Nephron (organoid): ENCODE data around the gene ZWILCH.
"Not testable (repeated sequence)": the region's sequence is repeated elsewhere in the genome, so short reads cannot be mapped to it uniquely, and the experiment has no call there.

ENCODE experiments used
- H3K27ac Mint-ChIP-seq, 3 experiments: 2 replicates each; pipeline ENCODE4 v1.8.0; 2020; ENCODE audit warnings: mixed read lengths in 3 of 3, mild to moderate bottlenecking in 2 of 3, moderate library complexity in 1 of 3
- H3K27me3 Mint-ChIP-seq: 2 replicates; pipeline ENCODE4 v1.8.0; 2021; ENCODE audit warnings: low read depth, mild to moderate bottlenecking, moderate library complexity, mixed read lengths
- H3K36me3 Mint-ChIP-seq: 2 replicates; pipeline ENCODE4 v1.8.0; 2020; ENCODE audit warnings: low read depth, mixed read lengths
- H3K4me1 Mint-ChIP-seq: 2 replicates; pipeline ENCODE4 v1.8.0; 2020; ENCODE audit warnings: mixed read lengths
- H3K4me3 Mint-ChIP-seq, 3 experiments: 2 replicates each; pipeline ENCODE4 v1.8.0; 2020; ENCODE audit warnings: mild to moderate bottlenecking in 3 of 3, mixed read lengths in 3 of 3, moderate library complexity in 2 of 3
- H3K9me3 Mint-ChIP-seq: 2 replicates; pipeline ENCODE4 v1.8.0; 2020; ENCODE audit warnings: mixed read lengths
- TF ChIP-seq, protein P1 (sequence below), 3 experiments: fragments of 200-600 bp; sonication (generic); IDR thresholded peaks; one replicate each; pipeline ENCODE4 v1.5.0; 2021; ENCODE audit warnings: antibody characterized with exemption in 3 of 3; ENCODE audit not compliant: unreplicated experiment in 3 of 3

ZWILCH gene

DNA sequence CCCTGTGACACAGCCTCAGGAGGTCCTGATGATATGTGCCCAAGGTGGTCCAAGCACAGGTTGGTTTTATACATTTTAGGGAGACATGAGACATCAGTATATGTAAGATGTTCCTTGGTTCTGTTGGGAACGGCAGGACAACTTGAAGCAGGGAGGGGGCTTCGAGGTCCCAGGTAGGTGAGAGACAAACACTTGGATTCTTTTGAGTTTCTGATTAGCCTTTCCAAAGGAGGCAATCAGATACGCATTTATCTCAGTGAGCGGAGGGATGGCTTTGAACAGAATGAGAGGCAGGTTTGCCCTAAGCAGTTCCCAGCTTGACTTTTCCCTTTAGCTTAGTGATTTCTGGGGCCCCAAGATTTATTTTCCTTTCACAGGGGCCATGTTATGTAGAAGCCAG is 34.3 kb upstream of the ZWILCH start:
- H3K4me3 Mint-ChIP-seq, H3K9me3 Mint-ChIP-seq, H3K27me3 Mint-ChIP-seq, H3K27ac Mint-ChIP-seq: not testable (repeated sequence)
- Mint-ChIP-seq H3K4me1 (peaks cover 32% of the 10 kb centered on the region), H3K36me3 (peaks cover 20% of the 10 kb centered on the region)

DNA sequence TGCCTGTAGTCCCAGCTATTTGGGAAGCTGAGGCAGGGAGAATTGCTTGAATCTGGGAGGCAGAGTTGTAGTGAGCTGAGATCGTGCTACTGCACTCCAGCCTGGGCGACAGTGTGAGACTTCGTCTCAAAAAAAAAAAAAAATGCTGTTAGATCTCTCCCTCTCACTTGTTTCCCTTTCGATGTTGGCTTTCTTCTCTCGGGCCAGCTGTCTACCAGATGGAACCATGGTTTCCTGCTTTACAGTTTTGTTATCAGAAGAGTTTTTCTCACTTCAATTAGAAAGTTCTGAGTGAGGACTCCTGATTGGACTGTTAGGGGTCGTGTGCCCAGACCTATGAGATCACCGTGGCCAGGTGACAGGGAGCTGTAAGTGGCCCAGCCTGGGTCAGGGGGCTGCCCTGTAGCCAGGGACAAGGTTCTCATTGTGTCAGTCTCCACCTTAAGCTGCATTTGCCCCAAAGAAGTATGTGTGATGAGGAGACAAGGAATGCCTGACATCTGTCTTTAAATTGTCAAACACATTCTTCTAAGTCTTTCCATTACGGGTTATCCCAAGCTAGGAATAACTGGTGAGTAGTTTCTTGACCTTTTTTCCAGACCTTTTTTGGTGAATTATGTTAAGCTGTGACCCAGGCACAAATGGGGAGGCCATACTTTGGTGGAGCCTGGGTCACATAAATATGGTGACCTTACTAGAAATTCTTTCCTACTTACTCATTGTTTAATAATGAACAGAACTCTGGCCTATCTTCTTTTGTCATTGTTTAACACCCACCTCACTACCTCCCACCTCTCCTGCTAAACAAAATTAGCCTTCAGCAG is 32.7 kb upstream of the ZWILCH start:
- H3K9me3 Mint-ChIP-seq, result no peaks in the 10 kb centered on the region
- TF ChIP-seq, protein P1, sequence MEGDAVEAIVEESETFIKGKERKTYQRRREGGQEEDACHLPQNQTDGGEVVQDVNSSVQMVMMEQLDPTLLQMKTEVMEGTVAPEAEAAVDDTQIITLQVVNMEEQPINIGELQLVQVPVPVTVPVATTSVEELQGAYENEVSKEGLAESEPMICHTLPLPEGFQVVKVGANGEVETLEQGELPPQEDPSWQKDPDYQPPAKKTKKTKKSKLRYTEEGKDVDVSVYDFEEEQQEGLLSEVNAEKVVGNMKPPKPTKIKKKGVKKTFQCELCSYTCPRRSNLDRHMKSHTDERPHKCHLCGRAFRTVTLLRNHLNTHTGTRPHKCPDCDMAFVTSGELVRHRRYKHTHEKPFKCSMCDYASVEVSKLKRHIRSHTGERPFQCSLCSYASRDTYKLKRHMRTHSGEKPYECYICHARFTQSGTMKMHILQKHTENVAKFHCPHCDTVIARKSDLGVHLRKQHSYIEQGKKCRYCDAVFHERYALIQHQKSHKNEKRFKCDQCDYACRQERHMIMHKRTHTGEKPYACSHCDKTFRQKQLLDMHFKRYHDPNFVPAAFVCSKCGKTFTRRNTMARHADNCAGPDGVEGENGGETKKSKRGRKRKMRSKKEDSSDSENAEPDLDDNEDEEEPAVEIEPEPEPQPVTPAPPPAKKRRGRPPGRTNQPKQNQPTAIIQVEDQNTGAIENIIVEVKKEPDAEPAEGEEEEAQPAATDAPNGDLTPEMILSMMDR (IDR thresholded peaks at IDR 0.05; ENCODE audit: unreplicated experiment in 3 of 3), result no peak
- peaks cover 10% of the 10 kb centered on the region for H3K36me3 Mint-ChIP-seq
- peaks cover 33% of the 10 kb centered on the region for H3K4me1 Mint-ChIP-seq
- H3K4me3 Mint-ChIP-seq, result no peak overlapping the region
- H3K27me3 Mint-ChIP-seq, result peaks cover 3% of the 10 kb centered on the region
- H3K27ac Mint-ChIP-seq, result peak overlapping the region in 2 of 3 experiments; percentile 10 to 39

DNA sequence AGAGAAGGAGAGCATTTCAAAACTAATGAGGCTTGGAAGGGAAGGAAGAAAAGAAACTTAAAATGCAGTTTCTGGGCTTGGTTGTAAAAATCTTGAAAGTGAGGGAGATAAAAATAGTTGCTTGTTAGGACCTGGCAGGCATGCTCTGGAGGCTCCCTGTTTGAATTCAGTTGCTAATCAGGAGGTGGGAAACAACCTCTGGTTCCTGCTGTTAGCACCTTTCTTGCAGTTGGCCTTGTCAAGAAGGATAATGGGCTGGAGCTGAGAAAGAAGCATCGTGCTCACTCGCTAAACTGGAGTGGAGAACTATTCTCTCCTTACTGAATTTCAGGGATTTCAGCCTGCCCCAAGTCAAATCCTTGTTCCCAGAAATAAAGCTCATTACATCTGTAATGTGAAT is 31.0 kb upstream of the ZWILCH start:
- no peaks in the 10 kb centered on the region for H3K9me3 Mint-ChIP-seq
- TF ChIP-seq, protein P1 (IDR thresholded peaks at IDR 0.05; ENCODE audit: unreplicated experiment in 3 of 3), result no peak
- H3K27me3 Mint-ChIP-seq, result peaks cover 3% of the 10 kb centered on the region
- peak overlapping the region in 1 of 3 experiments; percentile 56 for H3K27ac Mint-ChIP-seq
- no peak overlapping the region for H3K4me3 Mint-ChIP-seq
- peaks cover 4% of the 10 kb centered on the region for H3K36me3 Mint-ChIP-seq
- H3K4me1 Mint-ChIP-seq, result peaks cover 33% of the 10 kb centered on the region

DNA sequence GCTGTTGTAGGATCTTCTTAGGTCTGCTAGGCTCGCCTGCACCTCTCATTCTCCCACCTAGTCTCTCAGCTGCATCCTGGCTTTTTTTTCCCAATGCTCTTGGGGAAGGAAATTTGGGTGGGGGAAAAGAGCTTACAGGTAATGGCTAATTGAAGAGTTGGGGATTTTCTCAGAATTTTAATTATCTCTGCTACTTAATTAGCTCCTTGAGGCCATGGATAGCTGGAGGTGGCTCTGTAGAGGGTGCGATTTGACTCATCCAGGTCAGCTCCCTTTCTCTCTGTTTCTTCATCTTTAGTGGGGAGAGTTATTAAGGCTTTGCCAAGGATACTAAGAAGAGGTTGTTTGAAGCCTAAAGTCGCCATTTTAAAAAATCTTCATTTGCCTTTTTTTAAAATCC is 30.2 kb upstream of the ZWILCH start:
- Mint-ChIP-seq H3K27ac (peak overlapping the region in 1 of 3 experiments; percentile 56), H3K36me3 (no peaks in the 10 kb centered on the region), H3K4me1 (peaks cover 33% of the 10 kb centered on the region), H3K9me3 (no peaks in the 10 kb centered on the region), H3K4me3 (no peak overlapping the region), H3K27me3 (peaks cover 3% of the 10 kb centered on the region)
- TF ChIP-seq, protein P1 (IDR thresholded peaks at IDR 0.05; ENCODE audit: unreplicated experiment in 3 of 3), result no peak

DNA sequence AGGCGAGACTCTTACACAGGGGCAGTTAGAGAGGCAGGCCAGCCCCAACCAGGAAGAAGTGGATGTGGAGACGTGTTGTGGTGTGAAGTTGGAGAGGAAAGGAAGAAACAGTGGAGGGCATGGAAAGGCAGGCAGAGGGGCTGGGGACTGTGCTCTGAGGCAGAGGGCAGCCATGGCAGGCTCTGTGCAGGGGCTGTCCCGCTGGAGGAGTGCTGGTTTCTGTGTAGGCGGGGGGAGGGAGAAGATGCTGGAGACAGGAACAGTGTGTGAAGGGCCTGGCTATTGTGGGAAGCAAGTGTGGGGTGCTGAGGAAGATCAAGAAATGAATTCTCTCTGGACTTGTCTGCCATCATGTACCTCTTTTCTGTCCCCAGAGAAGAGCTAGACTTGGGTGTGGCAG is 28.6 kb upstream of the ZWILCH start:
- Mint-ChIP-seq H3K27ac (no peak overlapping the region), H3K36me3 (peaks cover under 1% of the 10 kb centered on the region), H3K4me3 (no peak overlapping the region), H3K9me3 (no peaks in the 10 kb centered on the region), H3K27me3 (no peaks in the 10 kb centered on the region), H3K4me1 (peaks cover 33% of the 10 kb centered on the region)
- TF ChIP-seq, protein P1 (IDR thresholded peaks at IDR 0.05; ENCODE audit: unreplicated experiment in 3 of 3), result no peak

DNA sequence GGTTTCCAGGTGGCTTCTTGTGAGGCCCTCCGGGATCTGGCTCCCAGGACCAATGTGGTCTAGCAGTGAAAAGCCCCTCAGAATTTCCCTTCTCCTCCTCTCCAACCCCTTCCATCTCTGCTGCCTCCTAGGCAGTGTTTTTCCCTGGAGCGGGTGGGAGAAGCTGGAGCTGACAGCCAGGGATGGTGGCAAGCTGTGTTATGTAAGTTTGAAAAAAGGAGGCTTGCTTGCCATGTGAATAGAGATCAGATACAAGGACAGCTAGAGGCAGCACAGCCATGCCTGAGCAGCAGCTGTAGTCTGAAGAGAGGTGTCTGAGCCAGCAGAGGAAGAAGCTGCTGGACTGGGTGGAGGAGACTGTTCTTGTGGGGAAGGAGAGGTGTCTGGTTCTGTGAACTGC is 28.1 kb upstream of the ZWILCH start:
- Mint-ChIP-seq H3K27ac (no peak overlapping the region), H3K4me1 (peaks cover 32% of the 10 kb centered on the region)
- TF ChIP-seq, protein P1 (IDR thresholded peaks at IDR 0.05; ENCODE audit: unreplicated experiment in 3 of 3), result no peak

More for the DNA sequence above, 28.1 kb upstream of the ZWILCH start:
- Mint-ChIP-seq H3K27me3 (no peaks in the 10 kb centered on the region), H3K4me3 (no peak overlapping the region), H3K9me3 (no peaks in the 10 kb centered on the region), H3K36me3 (peaks cover 5% of the 10 kb centered on the region)
